8988T (cell line): ENCODE measurements around the gene HOXD1.

Source experiments
- DNase-seq: peaks from one replicate; pipeline ENCODE4 v3.0.0; 2011

HOXD1 gene

GRCh38 chr2:176167398-176167797, 21.1 kb upstream of the HOXD1 start:
- no peak for DNase-seq

- DNase-seq, result no peak
These were observed 19.3 kb upstream of the HOXD1 start for GRCh38 chr2:176169181-176169580.

- DNase-seq, result no peak
These were observed 18.8 kb upstream of the HOXD1 start for GRCh38 chr2:176169711-176170110.

- DNase-seq, result no peak
These were observed 17.7 kb upstream of the HOXD1 start for GRCh38 chr2:176170602-176171305.

GRCh38 chr2:176171351-176172006, 17.0 kb upstream of the HOXD1 start:
- no peak for DNase-seq

GRCh38 chr2:176172007-176172894, 16.2 kb upstream of the HOXD1 start:
- DNase-seq, result no peak

- no peak for DNase-seq
These were observed 15.4 kb upstream of the HOXD1 start for GRCh38 chr2:176172895-176173566.

GRCh38 chr2:176173567-176174381, 14.7 kb upstream of the HOXD1 start:
- no peak for DNase-seq

GRCh38 chr2:176174382-176174823, 14.1 kb upstream of the HOXD1 start:
- DNase-seq, result no peak

- no peak for DNase-seq
These were observed 13.4 kb upstream of the HOXD1 start for GRCh38 chr2:176174824-176175708.

- no peak for DNase-seq
These were observed 12.5 kb upstream of the HOXD1 start for GRCh38 chr2:176175709-176176607.

GRCh38 chr2:176177580-176178037, 10.9 kb upstream of the HOXD1 start:
- no peak for DNase-seq

- no peak for DNase-seq
These were observed 10.3 kb upstream of the HOXD1 start for GRCh38 chr2:176178038-176178756.

GRCh38 chr2:176178757-176179295, 9.6 kb upstream of the HOXD1 start:
- no peak for DNase-seq

- no peak for DNase-seq
These were observed 6.9 kb upstream of the HOXD1 start for GRCh38 chr2:176181551-176181950.

GRCh38 chr2:176182671-176183070, 5.8 kb upstream of the HOXD1 start:
- no peak for DNase-seq

GRCh38 chr2:176184749-176185148, 3.7 kb upstream of the HOXD1 start:
- DNase-seq, result no peak

- no peak for DNase-seq
These were observed 2.4 kb upstream of the HOXD1 start for GRCh38 chr2:176186024-176186423.
